Measurements from ENCODE around the gene SLX9.
"Not testable (repeated sequence)": the region's sequence is repeated elsewhere in the genome, so short reads cannot be mapped to it uniquely, and the experiment has no call there.

Gene SLX9

DNA sequence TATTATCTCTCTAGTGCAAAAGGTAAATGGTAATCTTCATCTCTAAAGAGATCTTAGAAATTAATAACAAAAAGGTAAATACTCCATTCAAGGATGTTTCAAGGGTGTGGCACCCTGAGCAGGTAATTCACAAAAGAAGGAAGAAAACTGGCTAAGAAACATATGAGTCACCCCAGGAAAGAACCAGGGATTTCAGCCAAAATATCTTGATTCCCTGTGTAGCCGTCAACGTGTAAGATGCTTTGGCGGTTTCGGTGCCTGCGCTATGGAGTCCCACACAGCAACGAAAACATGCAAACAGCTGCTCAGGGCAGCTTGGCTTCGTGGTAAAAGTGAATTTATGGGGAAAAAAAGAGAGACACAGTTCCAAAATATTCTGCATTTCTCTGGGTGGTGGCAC lies 22.9 kb upstream of the SLX9 start:
- DNase-seq (ENCODE audit: low spot score), result no peak

- DNase-seq (ENCODE audit: low spot score), result no peak
Measured at GRCh38 chr21:44917446-44918106, 22.3 kb upstream of the SLX9 start.

DNA sequence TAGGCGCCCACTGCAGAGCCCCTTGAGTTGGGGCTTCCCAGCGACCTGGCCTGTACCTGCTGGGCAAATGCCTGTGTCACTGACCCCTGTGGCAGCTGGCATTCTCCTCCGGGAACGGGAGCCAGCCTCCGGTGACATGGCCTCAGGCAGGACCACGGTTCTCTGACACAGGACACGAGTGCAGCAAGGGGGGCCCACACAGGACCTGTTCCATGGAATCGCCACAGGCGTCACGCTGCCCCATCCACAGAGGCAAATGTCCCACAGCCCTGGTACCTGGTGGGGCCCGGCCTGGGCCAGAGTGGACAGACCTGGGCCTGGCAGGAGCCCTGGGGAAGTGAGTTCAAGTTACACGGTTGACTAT lies 21.7 kb upstream of the SLX9 start:
- DNase-seq (ENCODE audit: low spot score), result no peak

GRCh38 chr21:44918581-44919033 lies 21.2 kb upstream of the SLX9 start:
- DNase-seq (ENCODE audit: low spot score), result no peak

DNA sequence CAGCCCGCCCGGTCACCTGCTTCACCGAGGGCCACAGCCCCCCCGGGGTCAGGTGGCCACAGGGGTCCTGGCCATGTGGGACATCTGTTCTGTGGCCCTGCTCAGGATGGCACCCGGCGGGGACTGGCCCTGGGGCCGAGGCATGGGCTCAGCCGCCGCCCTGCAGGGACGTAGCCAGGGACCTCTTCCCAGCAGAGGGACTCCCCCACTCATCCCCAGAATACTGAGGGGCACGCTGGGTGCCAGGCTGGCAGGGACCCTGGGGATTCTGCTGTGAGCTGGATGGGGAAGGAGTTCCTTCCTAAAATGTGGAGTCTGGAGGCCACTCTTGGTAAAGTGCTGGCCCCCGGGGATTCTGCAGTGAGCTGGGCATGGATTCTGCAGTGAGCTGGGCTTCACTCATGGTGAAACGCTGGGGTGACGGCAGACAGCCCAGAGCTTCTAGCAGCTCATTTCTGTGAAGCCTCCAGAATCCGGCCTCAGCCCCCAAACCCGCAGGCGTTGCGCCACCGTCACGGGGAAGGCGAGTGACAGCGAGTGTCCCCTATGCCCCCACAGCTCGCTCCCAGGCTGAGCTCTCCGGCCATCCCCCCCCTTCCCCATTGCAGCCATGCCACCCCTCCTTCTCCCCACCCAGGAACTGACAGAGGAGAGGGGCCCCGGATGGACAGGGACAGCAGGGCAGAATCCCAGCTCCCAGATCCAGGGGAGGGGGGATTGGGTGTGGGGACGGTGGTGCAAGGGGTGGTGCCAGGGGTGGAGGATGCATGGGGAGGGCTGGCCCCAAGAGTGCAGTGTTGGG lies 20.5 kb upstream of the SLX9 start:
- no peak for DNase-seq (ENCODE audit: low spot score)

DNA sequence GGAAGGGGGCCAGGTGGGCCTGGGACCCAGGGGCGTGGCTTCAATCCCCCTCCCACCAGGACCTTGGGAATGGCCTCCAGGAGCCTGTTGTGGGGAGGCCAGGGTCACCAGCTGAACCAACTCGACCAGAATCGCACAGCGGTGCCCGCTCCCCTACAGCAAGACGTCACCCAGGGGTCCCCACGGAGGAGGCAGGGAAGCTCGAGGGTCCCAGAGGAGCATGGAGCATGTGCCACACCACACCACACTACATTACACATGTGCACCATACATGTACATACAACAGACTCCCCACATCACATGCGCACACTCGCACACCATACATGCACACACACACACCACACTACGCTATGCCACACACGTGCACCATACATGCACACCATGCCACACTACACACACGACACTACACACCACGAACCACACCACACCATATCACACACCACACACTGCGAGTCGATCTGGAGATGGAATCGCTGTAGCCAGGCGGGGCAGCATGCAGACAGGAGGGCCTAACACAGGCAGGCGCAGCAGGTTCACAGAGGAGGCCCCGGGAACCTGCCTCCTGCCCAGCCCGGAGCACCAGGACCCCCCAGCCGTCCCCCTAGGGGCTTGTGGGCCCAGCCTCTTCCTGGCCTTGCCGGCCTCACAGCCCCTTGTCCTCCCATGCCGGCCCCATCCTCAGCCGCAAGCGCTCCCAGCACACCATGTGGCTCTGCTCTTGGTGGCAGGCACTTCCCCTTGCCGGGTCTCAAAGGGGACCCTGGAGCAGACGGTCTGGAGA lies 19.7 kb upstream of the SLX9 start:
- DNase-seq (ENCODE audit: low spot score), result no peak

- DNase-seq (ENCODE audit: low spot score), result no peak
Measured at GRCh38 chr21:44920694-44921604, 18.9 kb upstream of the SLX9 start, which contains the start of gene ITGB2. ITGB2 (minus strand) TSS chr21:44920899; CDS start chr21:44910782, 10,117 bp downstream.

- no peak for DNase-seq (ENCODE audit: low spot score)
Measured at GRCh38 chr21:44921928-44922327, 17.9 kb upstream of the SLX9 start.

DNA sequence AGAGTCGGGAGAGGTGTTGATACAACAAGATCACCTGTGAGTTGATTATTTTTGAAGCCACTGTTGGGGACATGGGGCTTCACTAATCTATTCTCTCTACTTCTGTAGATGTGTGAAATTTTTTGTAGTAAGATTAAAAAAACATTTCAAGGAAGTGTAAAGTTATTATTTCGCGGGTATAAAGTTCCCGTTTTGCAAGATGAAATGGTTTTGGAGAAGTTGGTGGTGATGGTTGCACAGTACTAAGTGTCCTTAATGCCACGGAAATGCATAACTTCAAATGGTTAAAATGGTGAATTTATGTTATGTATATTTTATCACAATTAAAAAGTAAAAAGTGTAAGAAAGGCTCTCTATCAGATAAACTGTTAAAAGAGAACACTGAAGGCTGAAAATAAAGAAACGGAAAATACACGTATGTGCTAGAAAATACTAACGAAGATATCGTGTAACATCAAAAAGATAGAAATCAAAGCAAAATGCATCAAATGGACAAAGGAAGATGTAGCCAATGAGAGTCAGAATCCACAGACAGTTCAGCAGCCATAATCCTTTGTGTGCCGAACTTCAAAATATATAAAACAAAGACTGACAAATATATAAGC lies 16.2 kb upstream of the SLX9 start:
- DNase-seq (ENCODE audit: low spot score), result no peak

- DNase-seq (ENCODE audit: low spot score), result no peak
Measured at GRCh38 chr21:44924606-44925377, 15.0 kb upstream of the SLX9 start.

DNA sequence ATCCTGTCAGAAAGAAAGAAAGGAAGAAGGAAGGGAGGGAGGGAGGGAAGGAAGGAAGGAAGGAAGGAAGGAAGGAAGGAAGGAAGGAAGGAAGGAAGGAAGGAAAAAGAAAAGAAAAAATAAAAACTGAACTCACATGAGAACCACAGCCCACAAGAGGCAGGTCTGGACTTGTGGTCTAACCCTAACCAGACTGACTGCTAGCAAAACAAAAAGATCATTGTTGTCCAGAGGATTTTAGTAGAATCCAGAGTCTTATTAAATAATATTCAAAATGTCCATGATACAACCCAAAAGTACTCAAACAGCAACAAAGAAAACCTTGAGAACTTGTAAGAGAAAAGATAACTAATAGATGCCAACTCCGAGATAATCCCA lies 14.5 kb upstream of the SLX9 start:
- no peak for DNase-seq (ENCODE audit: low spot score)

- DNase-seq (ENCODE audit: low spot score), result no peak
Measured at GRCh38 chr21:44926331-44927101, 13.3 kb upstream of the SLX9 start.

DNA sequence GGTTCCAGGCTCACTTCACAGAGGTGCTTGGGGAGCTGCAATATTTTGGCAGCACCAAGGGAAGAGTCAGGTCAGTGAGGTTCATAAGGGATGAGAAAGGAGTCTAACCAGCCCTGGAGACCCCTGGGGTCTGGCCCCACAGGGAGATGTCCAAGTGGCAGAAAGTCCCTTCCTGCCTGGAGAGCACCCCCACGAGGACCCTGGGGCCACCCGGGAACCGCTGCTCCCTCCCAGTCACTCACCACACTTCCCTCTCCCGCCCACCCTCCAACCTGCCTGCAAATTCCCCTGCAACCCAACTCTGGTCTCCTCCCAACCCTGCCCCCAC lies 12.6 kb upstream of the SLX9 start:
- no peak for DNase-seq (ENCODE audit: low spot score)

DNA sequence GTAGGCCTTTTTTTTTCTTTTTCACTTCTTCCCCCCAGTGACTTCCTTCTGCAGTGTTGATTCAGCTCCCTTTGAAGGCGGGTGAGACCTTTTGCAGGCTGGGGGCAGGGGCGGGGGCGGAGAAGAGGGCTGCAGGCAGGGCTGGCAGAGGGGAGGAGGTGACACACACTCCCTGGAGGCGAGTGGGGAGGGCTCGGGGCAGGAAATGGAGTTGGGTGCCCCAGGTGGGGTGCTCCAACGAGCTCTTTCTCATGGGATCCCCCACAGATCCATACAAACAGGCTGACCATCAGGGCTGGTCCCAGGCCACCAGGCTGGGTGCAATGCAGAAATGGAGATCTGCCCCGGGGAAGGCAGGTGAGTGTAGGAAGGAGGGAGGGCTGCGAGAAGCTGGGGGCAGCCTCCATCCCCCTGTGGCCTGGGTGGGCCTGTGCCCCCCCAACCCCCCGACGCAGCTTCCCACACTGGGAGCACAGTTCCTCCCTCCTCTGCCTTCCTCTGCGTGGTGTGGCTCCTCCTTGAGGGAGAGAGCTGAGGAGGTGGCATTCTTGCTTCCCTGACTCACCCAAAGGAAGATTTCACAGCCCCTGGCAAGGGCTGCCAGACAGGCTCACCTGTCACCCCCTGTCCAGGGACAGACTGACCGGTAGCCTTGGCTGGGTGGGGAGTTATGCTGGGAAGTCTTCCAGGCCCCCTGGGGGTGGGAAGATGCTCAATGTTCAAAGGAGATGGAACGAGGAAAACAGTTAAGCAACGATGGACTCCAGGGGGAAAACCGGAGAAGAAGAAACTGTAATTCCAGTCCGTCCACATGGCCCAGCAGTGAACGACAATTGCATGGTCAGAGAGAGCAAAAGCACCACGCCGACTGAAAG lies 12.0 kb upstream of the SLX9 start:
- no peak for DNase-seq (ENCODE audit: low spot score)

- not testable (repeated sequence) for DNase-seq (ENCODE audit: low spot score)
Measured at GRCh38 chr21:44928500-44929241, 11.2 kb upstream of the SLX9 start.

GRCh38 chr21:44929242-44929798 lies 10.5 kb upstream of the SLX9 start:
- no peak for DNase-seq (ENCODE audit: low spot score)

DNA sequence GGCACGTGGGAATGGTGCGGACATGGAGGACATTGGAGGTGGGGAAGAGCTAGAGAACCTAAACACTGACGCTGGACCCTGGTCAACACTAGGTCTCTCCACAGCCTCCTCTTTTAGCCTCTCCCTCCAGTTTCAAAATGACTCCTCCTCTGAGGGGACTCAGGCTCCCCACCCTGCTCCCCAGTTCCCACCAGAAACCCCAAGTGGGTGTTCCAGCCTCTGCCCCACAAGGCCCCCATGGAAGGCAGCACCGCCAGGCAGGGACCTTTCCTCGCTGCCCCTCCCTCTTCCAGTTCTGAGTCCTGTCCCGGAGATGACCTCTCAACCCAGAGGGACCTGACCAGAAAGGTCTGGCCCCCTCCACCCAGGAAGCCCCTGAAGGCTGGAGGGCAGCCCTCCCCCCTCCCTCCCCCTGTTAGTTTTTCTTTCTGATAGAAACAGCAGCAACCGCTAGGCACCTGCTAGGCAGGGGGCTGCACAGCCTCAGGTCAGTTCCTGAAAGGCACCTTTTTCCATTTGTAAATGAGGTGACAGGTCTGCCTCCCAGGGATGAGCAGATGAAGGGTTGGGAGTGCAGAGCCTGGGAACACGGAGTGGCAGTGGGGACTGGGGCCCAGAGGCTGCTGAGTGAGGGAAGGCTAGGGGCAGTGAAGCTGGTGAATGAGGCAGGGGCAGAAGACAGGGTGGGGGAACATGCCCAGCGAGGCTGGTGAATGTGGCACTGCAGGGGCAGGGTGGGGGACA lies 9.9 kb upstream of the SLX9 start:
- no peak for DNase-seq (ENCODE audit: low spot score)

Data from D341Med (cell line).